NCI-H2227 (cell line): ENCODE data around the gene OCA2.

Experiments
- DNase-seq: peaks from one replicate; lab custom pipeline; 2025; ENCODE audit not compliant: unreplicated experiment; lab: John Stamatoyannopoulos, UW

The OCA2 gene

DNA sequence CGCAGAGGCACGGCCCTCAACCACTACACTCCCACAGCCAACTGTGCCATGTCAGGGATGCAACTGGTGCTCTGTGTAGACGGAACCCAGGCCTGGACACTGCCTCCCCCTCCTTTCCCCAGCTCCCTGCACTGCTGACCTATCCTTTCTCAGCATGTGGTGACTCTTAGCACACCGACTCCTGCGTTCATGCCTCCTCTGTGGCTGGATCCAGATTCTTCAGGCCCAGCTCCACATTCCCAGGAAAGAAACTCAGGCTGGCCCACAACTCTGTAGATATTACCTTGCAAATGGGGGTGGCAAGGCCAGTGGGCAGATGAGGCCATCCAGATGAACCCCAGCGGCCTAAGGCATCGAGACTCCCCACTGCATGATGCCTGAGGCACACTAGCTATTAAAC lies 272.7 kb downstream of the OCA2 start:
- no peak for DNase-seq

DNA sequence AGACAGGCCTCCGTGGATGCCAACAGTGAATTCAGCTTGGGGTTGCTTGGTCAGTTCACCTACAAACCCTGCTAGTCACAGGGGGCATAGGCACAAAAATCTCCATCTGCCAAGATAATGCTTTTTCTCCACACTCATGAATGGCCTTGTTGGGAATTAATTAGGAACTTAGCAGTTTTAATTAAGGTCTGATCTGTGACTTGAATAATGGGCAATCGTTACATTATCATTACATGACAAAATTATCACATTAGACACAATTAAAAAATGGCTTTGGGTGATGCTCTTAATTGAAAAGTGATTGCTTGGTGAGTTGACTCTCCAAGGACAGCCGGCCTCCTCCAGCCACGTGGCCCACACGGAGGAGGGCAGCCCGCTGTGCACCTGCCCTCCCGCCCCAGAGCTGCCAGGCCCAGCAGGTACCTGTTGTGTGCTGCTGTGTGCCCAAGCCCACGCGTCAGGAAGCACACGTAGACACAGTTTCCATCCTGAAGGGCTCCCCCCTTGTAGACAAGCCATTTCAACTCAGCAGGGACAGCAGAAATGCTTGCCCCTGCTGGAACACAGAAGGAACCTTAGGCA lies 274.2 kb downstream of the OCA2 start:
- DNase-seq: no peak

DNA sequence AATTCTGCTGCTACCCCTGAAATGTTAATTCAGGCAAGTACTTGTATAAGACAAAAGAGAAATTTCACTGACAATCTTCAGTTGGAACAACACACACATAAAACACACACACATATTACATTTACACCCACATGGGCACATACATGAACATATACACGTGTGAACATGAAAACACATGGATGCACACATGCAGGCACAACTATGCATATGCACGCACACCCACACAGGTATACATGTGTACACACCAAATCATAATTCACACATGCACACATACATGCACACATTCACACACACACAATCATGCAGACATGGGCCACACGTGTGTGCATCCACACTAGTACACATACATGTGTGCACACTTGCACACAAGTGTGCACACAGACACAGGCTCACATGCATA lies 277.8 kb downstream of the OCA2 start:
- DNase-seq: no peak

DNA sequence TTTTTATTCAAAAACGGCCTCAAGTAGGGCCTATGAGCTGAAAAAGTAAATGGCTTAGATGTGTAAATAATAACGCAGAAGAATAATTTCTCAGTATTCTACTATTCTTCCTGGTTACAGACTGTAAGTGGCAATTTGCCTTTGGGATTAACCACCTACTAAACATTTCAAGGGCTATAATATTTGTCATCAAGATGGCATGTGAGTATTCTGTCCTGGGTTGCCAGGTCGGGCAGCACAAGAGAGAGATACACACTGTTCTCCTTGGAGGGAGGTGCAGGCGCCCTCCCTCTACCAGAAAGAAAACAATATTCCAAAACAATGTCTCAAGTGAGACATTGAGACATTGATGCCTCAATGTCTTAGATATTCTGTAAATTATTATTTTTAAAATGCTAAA lies 278.4 kb downstream of the OCA2 start:
- no peak for DNase-seq

DNA sequence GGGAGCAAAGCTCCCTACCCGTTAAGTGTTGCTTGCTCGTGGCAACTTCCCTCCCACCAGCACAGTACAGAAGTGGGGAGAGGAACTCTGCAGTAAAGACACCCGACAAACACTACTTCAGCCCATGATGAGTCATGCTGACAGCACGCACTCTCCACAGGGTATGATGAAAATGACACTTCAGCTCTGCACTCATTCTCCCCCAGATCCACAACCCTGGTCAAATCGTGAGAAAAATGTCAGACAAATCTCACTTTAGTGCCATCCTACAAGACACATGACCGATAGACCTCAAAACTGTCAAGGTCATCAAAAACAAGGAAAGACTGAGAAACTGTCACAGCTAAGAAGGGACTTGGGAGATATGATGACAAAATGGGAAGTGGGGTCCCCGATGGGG lies 278.9 kb downstream of the OCA2 start:
- no peak for DNase-seq

DNA sequence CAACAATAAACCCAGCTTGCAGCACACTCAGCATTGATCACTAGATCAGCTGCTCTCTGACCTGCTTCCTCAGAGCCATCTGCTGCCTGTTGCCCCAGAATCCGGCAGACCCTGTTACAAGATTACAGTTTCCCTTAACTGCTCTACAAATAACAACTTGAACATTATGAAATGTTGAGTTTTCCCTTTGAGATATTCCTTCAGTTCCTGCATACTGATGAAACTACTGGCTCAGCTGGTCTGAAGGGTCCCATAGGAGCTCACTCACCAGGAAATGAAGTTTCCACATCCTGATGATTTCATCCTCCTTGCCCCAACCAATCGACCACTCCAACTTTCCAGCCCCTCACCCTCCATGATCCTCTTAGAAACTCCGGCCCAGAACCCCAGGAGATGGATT lies 281.9 kb downstream of the OCA2 start:
- DNase-seq: no peak

DNA sequence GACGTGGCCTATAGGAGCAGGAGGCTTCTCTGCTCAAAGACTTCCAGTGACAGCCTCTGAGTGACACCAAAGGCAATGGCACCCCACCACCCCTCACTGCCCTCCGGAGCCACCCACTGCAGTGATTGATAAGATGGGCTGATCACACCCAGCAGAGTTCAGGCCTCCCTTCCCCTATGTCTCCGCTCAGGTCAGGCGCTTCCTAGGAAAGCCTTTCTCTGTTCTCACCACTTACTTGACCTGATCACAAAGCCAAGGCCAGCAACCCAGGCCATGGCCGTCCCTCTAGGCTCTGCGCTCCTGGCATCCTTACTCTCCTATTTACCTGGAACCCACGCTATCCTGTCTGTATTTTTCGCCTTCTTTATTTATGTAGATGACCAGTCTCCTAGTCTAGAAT lies 282.3 kb downstream of the OCA2 start:
- no peak for DNase-seq

DNA sequence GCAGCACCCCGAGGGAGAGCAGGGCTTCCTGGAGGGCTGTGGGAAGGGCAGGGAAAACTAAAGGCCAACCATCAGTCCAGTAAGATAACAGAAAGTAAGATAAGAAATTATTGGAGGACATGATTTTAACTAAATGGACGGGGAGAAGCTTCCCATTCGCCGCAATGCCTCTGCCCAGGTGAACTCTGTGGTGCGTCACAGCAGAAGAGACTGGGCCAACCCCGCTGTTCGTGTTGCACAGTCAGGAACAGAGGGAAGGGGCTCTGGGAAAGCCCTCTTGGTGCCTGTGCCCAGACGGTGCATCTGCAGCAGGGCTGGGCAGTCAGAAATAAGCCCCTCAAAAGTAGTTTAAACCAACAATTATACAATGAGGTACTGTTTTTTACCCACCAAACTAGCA lies 284.1 kb downstream of the OCA2 start:
- no peak for DNase-seq

DNA sequence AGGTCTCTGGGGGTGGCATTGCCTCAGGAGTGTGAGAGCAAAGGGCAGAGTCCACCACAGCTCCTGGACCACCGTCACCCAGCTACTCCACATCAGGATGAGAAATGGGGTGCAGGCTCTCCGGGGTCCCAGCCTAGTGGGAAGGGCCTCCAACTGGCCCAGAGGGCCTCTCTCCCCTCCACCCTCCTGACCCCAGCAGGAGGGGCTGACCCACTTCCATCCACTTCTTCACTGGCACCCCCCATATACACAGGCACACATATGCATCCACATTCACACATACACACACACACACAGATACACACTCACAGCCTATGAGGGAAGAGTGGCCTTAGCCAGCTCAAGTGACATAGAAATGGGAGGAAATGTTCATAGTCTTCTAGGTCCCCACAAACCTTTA lies 286.0 kb downstream of the OCA2 start:
- no peak for DNase-seq

DNA sequence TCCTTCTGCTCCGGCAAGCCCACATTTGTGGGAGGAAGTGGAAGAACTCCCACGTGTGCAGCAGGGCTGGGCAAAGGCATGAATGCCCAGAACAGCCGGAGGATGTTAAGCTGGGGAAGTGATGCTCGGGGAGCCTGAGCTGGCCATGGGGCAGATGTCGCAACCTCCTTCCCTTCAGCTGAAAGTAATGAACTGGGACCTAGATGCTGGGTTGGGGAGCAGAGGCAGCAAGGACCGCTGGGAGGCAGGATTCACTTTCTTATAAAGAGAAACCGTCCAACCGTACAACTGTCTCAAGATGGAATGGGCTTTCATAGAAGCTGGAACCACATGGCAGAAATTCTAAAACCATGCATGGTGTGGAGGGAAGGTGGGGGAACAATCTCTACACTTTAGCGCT lies 290.9 kb downstream of the OCA2 start:
- no peak for DNase-seq

DNA sequence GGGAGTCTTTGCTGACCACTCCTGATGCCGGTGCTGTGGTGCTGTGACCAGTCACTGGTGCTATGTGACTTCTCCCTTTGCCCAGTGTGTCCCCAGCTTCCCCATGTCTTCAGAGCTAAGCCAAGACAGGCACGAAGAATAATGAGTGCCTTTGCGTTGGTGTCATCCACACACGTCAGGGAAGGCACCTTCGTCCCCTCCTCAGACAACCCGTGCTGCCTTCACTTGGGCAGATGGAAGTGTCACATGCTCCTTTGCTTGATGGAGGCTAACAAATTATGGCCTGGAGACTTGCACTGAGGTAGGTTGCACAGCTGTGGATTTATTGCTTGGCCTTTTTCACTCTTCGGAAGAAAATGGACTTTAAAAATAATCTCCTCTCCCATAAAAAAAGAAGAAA lies 291.8 kb downstream of the OCA2 start:
- no peak for DNase-seq

DNA sequence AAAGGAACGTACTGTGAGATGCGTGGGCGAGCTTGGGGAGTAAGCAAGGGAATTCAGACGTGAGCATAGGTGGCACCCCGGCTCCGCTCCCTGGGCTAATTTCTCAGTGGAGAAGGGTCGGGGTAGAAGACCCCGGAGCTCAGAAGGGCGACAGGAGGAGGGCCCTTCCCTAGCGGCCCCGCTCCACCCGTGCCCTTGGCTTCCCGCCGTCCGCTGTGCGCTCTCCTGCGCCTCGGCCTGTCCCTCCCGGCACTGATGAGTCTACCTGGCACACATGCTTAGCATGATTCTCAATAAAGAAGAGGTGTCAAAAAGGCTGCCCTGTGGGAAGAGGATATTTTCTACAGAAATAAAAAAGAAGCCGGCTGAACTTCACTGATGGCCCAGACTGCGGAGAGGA lies 292.7 kb downstream of the OCA2 start:
- DNase-seq: no peak

DNA sequence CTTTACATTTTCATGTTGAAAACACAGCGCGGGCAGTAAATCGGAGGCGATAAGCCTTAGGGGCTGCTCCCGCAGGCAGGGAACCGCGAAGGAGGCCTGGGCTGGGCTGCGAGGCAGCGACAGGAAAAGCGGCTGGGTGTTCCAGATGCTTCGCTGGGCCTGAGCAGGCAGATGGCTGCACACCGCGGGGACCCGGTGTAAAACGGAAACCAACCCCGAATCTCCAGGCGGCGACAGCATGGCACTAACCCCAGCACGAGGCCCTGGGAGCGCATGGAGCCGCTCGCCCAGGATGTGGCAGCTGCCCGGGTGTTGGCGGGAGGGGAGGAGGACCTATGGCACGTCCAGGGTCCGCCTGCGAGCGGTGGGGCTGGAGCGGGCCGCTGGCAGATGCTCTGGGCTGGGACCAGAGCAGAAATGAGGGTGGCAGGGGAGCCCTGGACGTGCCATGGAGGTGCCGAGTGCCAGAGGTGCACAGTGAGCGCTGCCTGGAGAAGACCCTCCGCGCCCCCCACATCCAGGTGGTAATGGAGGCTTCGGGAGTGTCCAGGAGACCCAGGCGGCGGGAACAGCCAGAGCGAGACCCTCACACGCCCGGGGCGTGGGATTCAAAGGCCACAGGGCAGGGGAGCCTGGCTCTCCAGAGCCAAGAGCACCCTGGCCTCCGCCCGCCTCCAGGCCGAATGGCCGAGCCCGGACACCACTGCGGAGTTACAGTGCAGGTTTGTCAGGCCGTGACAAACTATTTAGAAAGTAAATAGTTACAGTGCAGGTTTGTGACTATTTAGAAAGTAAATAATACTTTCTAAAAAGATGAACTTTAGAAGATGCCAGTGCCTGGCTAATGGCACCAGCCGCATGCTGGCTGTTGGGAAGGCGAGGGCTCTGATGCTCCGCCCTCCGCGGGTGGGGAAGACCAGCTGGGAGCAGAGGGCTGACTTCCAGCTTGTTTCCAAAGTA lies 293.6 kb downstream of the OCA2 start:
- no peak for DNase-seq

DNA sequence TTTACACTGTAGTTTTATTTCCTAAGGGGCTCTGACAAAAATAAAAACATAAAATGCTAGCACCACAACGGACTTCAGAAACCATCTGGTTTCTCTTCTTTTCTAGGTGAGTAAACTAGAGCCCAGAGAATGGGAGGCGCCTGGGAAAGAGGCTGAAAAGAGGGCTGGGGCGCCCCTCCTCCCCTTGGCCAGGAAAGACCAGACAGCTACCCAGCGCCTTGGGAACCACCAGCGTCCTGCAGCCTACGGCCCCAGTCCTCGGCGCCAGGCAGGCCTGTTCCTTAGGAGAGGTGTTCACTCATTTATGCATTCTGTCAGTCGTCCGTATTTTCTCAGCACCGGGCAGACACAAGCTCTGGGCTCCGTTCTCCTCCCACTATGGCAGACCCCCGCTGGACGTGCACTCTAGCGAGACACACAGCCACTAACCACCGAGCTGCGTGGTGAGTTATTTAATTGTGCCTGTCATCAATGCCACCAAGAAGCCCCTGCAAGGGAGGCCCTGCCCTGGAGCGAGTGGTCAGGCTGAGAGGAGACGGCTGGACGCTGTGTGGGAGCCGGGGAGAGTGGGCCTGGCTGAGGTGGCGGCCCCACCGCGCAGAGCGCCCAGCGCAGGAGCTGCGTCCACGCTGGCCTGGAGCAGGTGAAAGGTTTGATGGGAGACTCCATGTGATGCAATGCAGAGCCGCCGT lies 294.4 kb downstream of the OCA2 start:
- no peak for DNase-seq

DNA sequence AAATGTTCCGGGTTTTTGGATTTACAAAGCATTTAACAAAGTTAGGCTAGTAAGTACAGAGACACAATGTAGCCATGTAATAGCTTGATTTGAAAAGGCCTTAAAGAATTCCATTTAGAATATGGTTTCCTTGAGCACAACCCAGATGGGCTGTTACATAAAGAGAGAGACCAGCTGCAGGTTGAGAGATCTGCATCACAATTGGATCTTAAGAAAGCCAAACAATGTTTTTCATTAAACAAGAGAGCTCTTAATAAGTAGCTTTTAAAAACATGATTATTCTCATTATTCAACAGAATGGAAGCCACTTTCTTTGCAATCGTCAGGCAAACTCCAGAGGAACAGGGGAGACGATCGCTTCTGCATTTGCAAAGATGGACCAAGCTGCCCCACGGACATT lies 300.3 kb downstream of the OCA2 start:
- no peak for DNase-seq

DNA sequence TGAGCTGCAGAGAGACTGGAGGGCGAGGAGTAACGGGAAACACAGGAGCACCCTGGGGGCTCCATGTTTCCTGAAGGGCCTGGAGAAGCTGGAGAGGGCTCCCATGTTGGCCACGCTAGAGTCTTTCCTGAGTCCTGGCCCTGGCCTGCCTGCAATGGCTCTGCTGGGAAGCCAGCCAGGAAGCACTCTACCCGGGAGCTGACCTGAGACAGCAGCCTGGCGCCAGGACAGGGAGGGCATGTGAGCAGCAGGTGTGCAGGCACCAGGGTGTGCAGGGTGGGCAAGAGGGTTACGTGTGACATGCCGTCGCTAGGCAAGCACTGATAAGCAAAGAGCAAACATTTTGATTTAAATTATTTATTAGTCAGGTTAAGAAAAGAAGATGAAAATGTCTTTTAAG lies 301.4 kb downstream of the OCA2 start:
- no peak for DNase-seq

DNA sequence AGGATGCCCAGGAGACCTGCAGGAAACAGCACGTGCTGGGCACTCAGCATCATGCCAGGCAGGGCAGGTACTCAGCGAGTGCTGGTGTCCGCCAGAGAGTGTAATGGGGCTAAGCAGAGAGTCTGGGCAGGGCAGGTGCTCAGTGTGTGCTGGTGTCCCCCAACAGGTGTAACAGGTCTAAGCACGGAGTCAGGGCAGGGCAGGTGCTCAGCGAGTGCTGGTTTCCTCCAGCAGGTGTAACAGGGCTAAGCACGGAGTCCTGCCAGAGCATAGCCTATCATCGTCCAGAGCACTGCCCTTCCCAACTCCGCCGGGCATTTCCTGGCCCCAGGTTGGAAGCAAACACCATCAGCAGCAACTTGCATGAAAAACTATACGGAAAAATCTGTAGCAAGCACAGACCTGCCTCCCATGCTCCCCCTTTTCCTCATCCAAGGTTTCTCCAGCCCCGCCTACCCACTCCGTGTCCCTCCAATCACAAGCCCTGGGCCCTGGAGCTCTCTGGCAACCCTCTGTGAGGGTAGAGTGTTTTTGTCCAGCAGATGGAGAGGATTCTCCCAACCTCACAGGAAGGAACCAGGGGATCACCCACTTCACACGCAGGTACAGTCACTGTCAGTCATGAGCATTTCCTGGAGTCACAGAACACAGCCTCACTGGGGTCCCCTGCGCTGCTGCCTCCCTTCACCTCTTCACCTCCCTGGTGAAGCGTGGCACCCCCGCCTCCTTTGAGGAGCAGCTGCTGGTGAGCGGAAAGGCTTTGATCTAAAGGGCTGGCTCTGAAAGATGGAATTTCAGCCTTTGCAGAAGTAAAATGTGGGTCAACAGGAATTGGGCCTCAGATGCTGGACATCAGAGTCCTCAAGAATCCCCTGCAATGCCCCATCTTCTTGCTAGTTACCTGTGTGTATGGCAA lies 302.5 kb downstream of the OCA2 start:
- no peak for DNase-seq

DNA sequence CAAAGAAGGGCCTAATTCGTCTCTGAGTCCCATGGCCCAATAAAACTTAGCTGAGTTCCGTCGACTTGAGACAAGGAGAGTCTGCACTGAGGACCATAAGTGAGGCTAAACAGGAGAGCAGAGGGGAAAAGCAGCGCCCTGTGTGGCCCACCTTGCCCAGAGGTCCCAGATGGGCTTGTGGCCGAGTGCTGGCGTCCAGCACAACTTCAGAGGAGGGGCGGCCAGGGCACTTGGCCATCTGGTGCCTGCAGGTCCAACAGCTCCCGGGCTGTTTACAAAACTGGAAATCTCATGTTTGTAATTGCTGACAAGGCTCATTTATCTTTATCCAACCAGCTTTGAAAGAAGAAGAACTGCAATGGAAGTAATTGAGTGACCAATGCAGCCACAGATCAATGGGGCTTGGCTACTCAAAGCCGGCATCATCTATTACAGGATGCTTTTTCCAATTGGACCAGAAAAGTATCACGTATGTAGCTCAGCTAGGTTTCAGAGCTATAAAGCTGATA lies 306.3 kb downstream of the OCA2 start:
- no peak for DNase-seq

DNA sequence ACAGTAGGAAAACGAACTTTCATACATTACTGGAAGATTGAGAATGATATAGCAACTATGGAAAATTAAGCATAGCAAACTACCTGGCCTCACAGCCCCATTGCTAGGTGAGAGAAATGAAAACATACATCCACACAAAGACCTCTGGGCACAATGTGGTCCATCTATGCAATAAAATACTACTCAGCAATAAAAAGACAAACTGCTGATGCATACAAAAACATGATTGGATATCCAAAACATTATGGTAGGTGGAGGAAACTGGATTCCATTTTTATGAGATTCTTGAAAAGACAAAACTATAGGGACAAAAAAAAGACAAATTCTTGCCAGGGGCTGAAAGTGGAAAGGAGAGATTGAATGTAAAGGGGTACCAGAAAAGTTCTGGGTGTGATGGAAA lies 308.8 kb downstream of the OCA2 start:
- DNase-seq: no peak

DNA sequence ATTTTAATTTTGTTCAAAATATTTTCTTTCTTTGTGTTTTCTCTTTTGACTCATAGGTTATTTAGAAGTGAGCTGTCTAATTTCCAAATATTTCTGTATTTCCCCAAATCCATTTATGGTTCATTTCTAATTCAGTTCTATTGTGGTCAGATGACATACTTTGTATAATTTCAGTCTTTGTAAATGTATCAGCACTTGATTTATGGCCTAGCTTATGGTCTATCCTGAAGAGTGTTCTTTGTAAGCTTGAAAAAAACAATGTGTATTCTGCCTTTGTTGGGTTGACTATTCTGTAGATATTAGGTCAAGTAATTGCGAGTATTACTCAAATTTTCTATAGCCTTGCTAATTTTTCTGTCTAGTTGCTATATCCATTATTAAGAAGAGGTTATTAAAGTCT lies 311.2 kb downstream of the OCA2 start:
- no peak for DNase-seq

DNA sequence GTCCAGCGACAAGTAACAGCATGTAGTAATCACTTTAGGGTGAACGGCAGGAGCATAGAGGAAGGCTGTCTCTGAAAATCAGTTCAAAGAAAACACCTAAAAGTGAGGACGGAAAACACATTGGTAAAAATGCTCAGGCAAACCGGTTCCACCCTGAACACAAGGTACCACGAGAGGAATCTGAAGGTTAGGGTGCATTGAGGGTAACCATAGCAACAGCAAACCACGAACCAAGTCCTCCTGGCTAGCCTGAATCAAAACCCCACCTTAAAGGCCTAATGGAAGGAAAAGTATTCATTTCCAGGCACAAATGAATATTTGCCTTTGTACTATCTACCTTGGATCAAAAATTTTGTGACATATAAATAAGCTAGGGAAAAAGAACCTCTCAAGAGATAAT lies 315.0 kb downstream of the OCA2 start:
- DNase-seq: no peak
